ENCODE data around the gene PEX16. TPM values are rescaled to one million over a fixed set of nuclear protein-coding genes. Genes with fewer than 3 reads are reported as not detected.
"Not testable (repeated sequence)": the region's sequence is repeated elsewhere in the genome, so short reads cannot be mapped to it uniquely, and the experiment has no call there.

PEX16 gene
- total RNA-seq, 2 experiments from 2014 or later, result 56.3 to 62.0 TPM

DNA sequence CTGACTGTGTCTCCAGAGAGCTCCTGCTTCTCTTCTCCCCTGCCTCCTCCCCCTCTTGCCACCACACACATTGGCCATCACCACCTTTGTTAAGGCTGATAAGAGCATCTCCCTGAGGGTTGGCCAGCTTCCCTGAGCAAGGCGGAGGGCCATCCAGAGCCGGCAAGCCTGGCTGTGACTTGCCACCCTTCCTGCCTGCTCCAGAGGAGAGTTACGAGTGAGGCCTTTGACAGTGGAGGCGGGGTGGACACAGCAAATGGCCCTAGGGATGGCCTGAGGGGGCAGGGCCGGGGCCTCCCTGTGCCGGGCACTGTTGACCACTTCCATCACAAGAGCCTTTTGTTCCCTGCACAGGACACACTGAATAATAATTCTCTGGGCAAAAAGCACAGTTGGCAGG lies 16.1 kb downstream of the PEX16 start:
- ATAC-seq (ENCODE audit: poor library complexity) (no peak), DNase-seq (no peak)
- Histone ChIP-seq H3K36me3 (ENCODE audit: insufficient read depth, low read length) (no peaks in the 10 kb centered on the region), H3K27ac (ENCODE audit: low read depth in 1 of 2, low read length in 2 of 2) (no peak overlapping the region), H3K27me3 (ENCODE audit: control insufficient read depth in 1 of 2, insufficient read depth in 2 of 2, low read length in 2 of 2) (peaks cover 31 to 37% of the 10 kb centered on the region in 2 experiments), H3K4me1 (ENCODE audit: insufficient read depth, low read length) (peaks cover 30% of the 10 kb centered on the region), H3K9me3 (ENCODE audit: control insufficient read depth in 1 of 2, insufficient read depth in 1 of 2, low read length in 2 of 2) (peaks cover 0 to 7% of the 10 kb centered on the region in 2 experiments), H3K4me3 (ENCODE audit: low read length) (no peak overlapping the region)
- Mint-ChIP-seq H3K9me3 (no peaks in the 10 kb centered on the region), H3K36me3 (ENCODE audit: low read depth) (no peaks in the 10 kb centered on the region), H3K27me3 (peaks cover 39% of the 10 kb centered on the region), H3K4me3 (peak overlapping the region; percentile 42), H3K27ac (no peak overlapping the region), H3K4me1 (ENCODE audit: low read depth) (peaks cover 18% of the 10 kb centered on the region)
- CTCF ChIA-PET, result no interaction called here
- POLR2A ChIA-PET, result no interaction called here
- intact Hi-C loops (cut with DNase I, micrococcal nuclease), result loop anchor here in 1 of 2 experiments (2.0 kb wide), 1 partner anchor 15 kb away; the partner anchor contains the start of gene PEX16
- TF ChIP-seq CTCF (IDR thresholded peaks at IDR 0.05), result no peak

- intact Hi-C loops (cut with DNase I, micrococcal nuclease), result loop anchor here in 1 of 2 experiments (2.0 kb wide), 1 partner anchor 16 kb away; the partner anchor contains the start of gene PEX16
- no peak overlapping the region for H3K27ac ChIP-seq (ENCODE audit: low read depth in 1 of 2, low read length in 2 of 2)
- peaks cover 0 to 12% of the 10 kb centered on the region in 2 experiments for H3K9me3 ChIP-seq (ENCODE audit: control insufficient read depth in 1 of 2, insufficient read depth in 1 of 2, low read length in 2 of 2)
- Mint-ChIP-seq H3K4me3 (peak overlapping the region; percentile 68), H3K9me3 (no peaks in the 10 kb centered on the region), H3K36me3 (ENCODE audit: low read depth) (no peaks in the 10 kb centered on the region), H3K27me3 (peaks cover 41% of the 10 kb centered on the region), H3K27ac (no peak overlapping the region), H3K4me1 (ENCODE audit: low read depth) (peaks cover 13% of the 10 kb centered on the region)
- ChIA-PET POLR2A (no interaction called here), CTCF (no interaction called here)
- DNase-seq (no peak), ATAC-seq (ENCODE audit: poor library complexity) (no peak)
- H3K27me3 ChIP-seq (ENCODE audit: control insufficient read depth in 1 of 2, insufficient read depth in 2 of 2, low read length in 2 of 2), result peaks cover 31 to 43% of the 10 kb centered on the region in 2 experiments
- no peak overlapping the region for H3K4me3 ChIP-seq (ENCODE audit: low read length)
- no peak for TF ChIP-seq CTCF (IDR thresholded peaks at IDR 0.05)
- H3K36me3 ChIP-seq (ENCODE audit: insufficient read depth, low read length), result no peaks in the 10 kb centered on the region
- peaks cover 24% of the 10 kb centered on the region for H3K4me1 ChIP-seq (ENCODE audit: insufficient read depth, low read length)
Observed at GRCh38 chr11:45900916-45901617, 16.6 kb downstream of the PEX16 start.

DNA sequence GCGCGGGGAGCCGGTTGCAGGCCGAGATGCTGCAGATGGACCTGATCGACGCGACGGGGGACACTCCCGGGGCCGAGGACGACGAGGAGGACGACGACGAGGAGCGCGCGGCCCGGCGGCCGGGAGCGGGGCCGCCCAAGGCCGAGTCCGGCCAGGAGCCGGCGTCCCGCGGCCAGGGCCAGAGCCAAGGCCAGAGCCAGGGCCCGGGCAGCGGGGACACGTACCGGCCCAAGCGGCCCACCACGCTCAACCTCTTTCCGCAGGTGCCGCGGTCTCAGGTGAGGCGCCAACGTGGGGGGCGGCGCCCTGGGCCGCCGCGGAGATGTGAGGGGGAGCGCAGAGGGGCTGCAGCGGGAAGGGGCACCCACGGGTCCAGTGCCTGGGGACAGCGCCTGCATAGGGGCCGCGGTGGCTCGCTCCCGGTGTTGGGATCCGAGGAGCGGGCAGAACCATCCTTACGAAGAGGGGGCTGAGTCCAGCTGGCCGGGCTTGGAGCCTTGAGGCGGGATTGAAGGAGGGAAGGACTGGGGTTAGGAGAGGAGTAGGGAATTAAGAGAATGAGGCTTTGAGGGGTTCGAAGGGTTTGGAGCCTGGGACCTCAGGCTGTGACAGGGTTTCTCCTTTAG lies 17.4 kb downstream of the PEX16 start:
- H3K36me3 Mint-ChIP-seq (ENCODE audit: low read depth); H3K27ac Mint-ChIP-seq; H3K27ac ChIP-seq (ENCODE audit: low read depth in 1 of 2, low read length in 2 of 2); DNase-seq; H3K9me3 Mint-ChIP-seq; CTCF ChIA-PET; H3K4me3 ChIP-seq (ENCODE audit: low read length); H3K36me3 ChIP-seq (ENCODE audit: insufficient read depth, low read length); POLR2A ChIA-PET: not testable (repeated sequence)
- H3K9me3 ChIP-seq (ENCODE audit: control insufficient read depth in 1 of 2, insufficient read depth in 1 of 2, low read length in 2 of 2), result peaks cover 0 to 12% of the 10 kb centered on the region in 2 experiments
- intact Hi-C loops (cut with DNase I, micrococcal nuclease), result loop anchor here in 1 of 2 experiments (2.0 kb wide), 1 partner anchor 17 kb away; the partner anchor contains the start of gene PEX16
- peak; percentile 8 for ATAC-seq (ENCODE audit: poor library complexity)
- H3K4me1 ChIP-seq (ENCODE audit: insufficient read depth, low read length), result peaks cover 19% of the 10 kb centered on the region
- Mint-ChIP-seq H3K27me3 (peaks cover 47% of the 10 kb centered on the region), H3K4me3 (peak overlapping the region; percentile 68), H3K4me1 (ENCODE audit: low read depth) (peaks cover 13% of the 10 kb centered on the region)
- H3K27me3 ChIP-seq (ENCODE audit: control insufficient read depth in 1 of 2, insufficient read depth in 2 of 2, low read length in 2 of 2), result peaks cover 35 to 48% of the 10 kb centered on the region in 2 experiments
